Neuronal stem cell (in vitro differentiated cells): Measurements from ENCODE around the gene HBQ1.
"Not testable (repeated sequence)": the region's sequence is repeated elsewhere in the genome, so short reads cannot be mapped to it uniquely, and the experiment has no call there.

Experiments
- DNase-seq: peaks from one replicate; pipeline ENCODE4 v3.0.0-alpha.2; 2013; ENCODE audit warnings: low spot score
- H2AFZ ChIP-seq: one replicate; pipeline ENCODE4 v1.6.1; 2013; ENCODE audit warnings: mild to moderate bottlenecking, low read length, inconsistent platforms
- H2AK5ac ChIP-seq: 2 replicates; pipeline ENCODE4 v1.6.1; 2013; ENCODE audit warnings: low read depth, mild to moderate bottlenecking, inconsistent platforms, low read length, moderate library complexity, mixed read lengths
- H2BK120ac ChIP-seq: 2 replicates; pipeline ENCODE4 v1.6.1; 2013; ENCODE audit warnings: low read depth, mild to moderate bottlenecking, inconsistent platforms, low read length, moderate library complexity, mixed read lengths
- H2BK12ac ChIP-seq: one replicate; pipeline ENCODE4 v1.6.1; 2013; ENCODE audit warnings: low read length, inconsistent platforms
- H2BK15ac ChIP-seq: 2 replicates; pipeline ENCODE4 v1.6.1; 2013; ENCODE audit warnings: mild to moderate bottlenecking, low read length, inconsistent platforms, mixed read lengths
- H2BK5ac ChIP-seq: one replicate; pipeline ENCODE4 v1.6.1; 2013; ENCODE audit warnings: inconsistent platforms, mild to moderate bottlenecking, low read length, moderate library complexity
- H3K14ac ChIP-seq: one replicate; pipeline ENCODE4 v1.6.1; 2013; ENCODE audit warnings: low read length, inconsistent platforms
- H3K18ac ChIP-seq: 2 replicates; pipeline ENCODE4 v1.6.1; 2013; ENCODE audit warnings: low read length, inconsistent platforms
- H3K23ac ChIP-seq: 2 replicates; pipeline ENCODE4 v1.6.1; 2013; ENCODE audit warnings: low read depth, mild to moderate bottlenecking, mixed read lengths, low read length, inconsistent platforms; ENCODE audit not compliant: poor library complexity
- H3K27ac ChIP-seq: replicated peaks from 3 replicates; pipeline ENCODE4 v1.5.1; 2013; ENCODE audit warnings: low read length, inconsistent platforms
- H3K27me3 ChIP-seq, 3 experiments: 2 replicates each; pipeline ENCODE4 v1.6.1; 2013; ENCODE audit warnings: low read length in 3 of 3, mild to moderate bottlenecking in 2 of 3, inconsistent platforms in 1 of 3, low read depth in 1 of 3, mixed read lengths in 1 of 3, moderate library complexity in 1 of 3; ENCODE audit not compliant: control insufficient read depth in 3 of 3, insufficient read depth in 3 of 3
- H3K36me3 ChIP-seq, 2 donors: replicated peaks in 1 of 2; 2 replicates each; pipeline ENCODE4 v1.6.1; 2013; ENCODE audit warnings: low read length in 2 of 2; ENCODE audit not compliant: control insufficient read depth in 2 of 2, insufficient read depth in 2 of 2
- H3K4ac ChIP-seq: 2 replicates; pipeline ENCODE4 v1.6.1; 2013; ENCODE audit warnings: inconsistent platforms, mild to moderate bottlenecking, low read length, moderate library complexity
- H3K4me1 ChIP-seq, 2 donors: 1 replicate in 1 of 2; 2 replicates in 1 of 2; pipeline ENCODE4 v1.6.1; 2013; ENCODE audit warnings: low read length in 2 of 2, low read depth in 1 of 2; ENCODE audit not compliant: control insufficient read depth in 2 of 2, insufficient read depth in 1 of 2
- H3K4me2 ChIP-seq: one replicate; pipeline ENCODE4 v1.6.1; 2013; ENCODE audit warnings: mild to moderate bottlenecking, low read length, inconsistent platforms; ENCODE audit not compliant: insufficient read depth, poor library complexity, severe bottlenecking
- H3K4me3 ChIP-seq, 2 donors: 2 replicates each; pipeline ENCODE4 v1.5.1; 2013; ENCODE audit warnings: low read length in 2 of 2, mild to moderate bottlenecking in 2 of 2, inconsistent platforms in 1 of 2, moderate library complexity in 1 of 2
- H3K79me1 ChIP-seq: one replicate; pipeline ENCODE4 v1.6.1; 2013; ENCODE audit warnings: low read depth, mild to moderate bottlenecking, inconsistent platforms, low read length, moderate library complexity
- H3K9ac ChIP-seq: one replicate; pipeline ENCODE4 v1.6.1; 2013; ENCODE audit warnings: mild to moderate bottlenecking, low read depth, low read length, inconsistent platforms; ENCODE audit not compliant: poor library complexity
- H3K9me3 ChIP-seq, 2 donors: replicated peaks in 1 of 2; 2 replicates each; pipeline versions ENCODE3 to v1.6.1; 2013; ENCODE audit warnings: low read length in 2 of 2, mild to moderate bottlenecking in 2 of 2, inconsistent platforms in 1 of 2, low read depth in 1 of 2, mixed read lengths in 1 of 2, moderate library complexity in 1 of 2; ENCODE audit not compliant: control insufficient read depth in 2 of 2, insufficient read depth in 1 of 2
- H4K8ac ChIP-seq: one replicate; pipeline ENCODE4 v1.6.1; 2013; ENCODE audit warnings: low read depth, mild to moderate bottlenecking, inconsistent platforms, low read length, moderate library complexity
- H4K91ac ChIP-seq: one replicate; pipeline ENCODE4 v1.6.1; 2013; ENCODE audit warnings: low read length, low read depth, mild to moderate bottlenecking, inconsistent platforms; ENCODE audit not compliant: poor library complexity
- WGBS, 2 donors: extraction: QIAGEN DNeasy Blood & Tissue Kit; methylation state at CpG; one replicate each; pipeline ENCODE4 v1.1.7; 2013; ENCODE audit warnings: missing lambda C conversion rate in 2 of 2, mixed read lengths in 1 of 2; ENCODE audit not compliant: insufficient read length in 2 of 2, insufficient replicate concordance in 1 of 2; ENCODE audit errors: extremely low coverage in 2 of 2; 5-methylcytosine and 5-hydroxymethylcytosine counted together

The HBQ1 gene

DNA sequence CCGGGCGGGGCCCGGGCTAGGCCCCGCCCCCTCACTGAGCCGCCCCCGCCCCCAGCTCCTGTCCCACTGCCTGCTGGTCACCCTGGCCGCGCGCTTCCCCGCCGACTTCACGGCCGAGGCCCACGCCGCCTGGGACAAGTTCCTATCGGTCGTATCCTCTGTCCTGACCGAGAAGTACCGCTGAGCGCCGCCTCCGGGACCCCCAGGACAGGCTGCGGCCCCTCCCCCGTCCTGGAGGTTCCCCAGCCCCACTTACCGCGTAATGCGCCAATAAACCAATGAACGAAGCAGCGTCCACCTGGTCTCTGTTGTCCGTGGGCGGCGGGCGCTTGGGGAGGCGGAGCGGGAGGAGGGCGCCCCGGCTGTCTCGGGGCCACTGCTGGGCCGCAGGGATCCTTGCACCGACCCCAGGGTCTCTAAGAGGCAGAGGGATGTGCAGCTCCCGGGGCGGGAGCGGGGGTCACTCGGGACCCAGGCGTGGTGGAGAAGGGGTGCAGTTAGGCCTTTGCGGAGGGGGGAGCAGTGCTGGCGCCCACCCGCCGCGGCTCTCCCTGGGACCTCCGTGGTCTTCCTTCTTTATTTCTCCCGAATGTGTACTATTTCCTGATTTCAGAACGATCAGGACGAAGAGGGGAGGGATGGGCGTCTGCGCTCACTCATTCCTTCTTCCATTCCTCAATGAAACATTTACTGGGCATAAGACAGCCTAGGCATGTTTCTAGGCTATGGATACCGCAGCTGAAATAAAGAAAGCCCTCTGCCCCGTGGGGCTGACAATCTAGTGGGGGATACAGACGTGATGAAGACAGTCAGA lies 25.8 kb upstream of the HBQ1 start:
- DNase-seq: peak; percentile 59
- Histone ChIP-seq H4K91ac (no peak overlapping the region), H3K4me2 (peak overlapping the region; percentile 100), H3K36me3 (no peaks in the 10 kb centered on the region), H3K23ac (no peak overlapping the region), H2BK5ac (no peak overlapping the region), H3K4ac (no peak overlapping the region), H2AK5ac (no peak overlapping the region), H3K14ac (peak overlapping the region; percentile 98), H4K8ac (no peak overlapping the region), H3K4me1 (peaks cover 4 to 7% of the 10 kb centered on the region in 2 donors), H3K27me3 (peaks cover 7 to 66% (median 31%) of the 10 kb centered on the region in 3 experiments), H2AFZ (peak overlapping the region; percentile 93), H3K4me3 (peak overlapping the region; percentile 37 to 77), H3K9ac (peak overlapping the region; percentile 70), H2BK15ac (no peak overlapping the region), H2BK120ac (no peak overlapping the region), H3K27ac (no peak overlapping the region), H3K9me3 (peaks cover 0 to 2% of the 10 kb centered on the region in 2 donors), H3K18ac (peak overlapping the region; percentile 92), H3K79me1 (no peaks in the 10 kb centered on the region), H2BK12ac (no peak overlapping the region)
- WGBS, 2 donors: no CpG with 5 or more reads among the region's 59 CpGs

DNA sequence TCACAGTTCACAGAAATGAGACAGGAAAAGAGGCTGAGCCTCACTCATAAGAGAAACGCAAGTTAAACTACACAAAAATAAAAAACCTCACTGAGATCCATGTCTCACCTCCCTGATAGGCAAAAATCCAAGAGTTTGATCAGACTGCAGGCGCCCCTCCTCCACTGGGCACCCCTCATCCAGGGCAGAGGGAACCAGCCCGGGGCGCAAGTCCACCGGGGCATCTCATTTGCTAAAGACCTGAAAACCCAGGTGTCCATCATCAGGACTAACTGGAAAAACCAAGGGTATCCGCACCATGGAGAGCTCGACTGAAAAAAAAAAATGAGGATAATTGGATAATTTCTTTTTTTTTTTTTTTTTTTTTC lies 25.2 kb upstream of the HBQ1 start:
- no peak overlapping the region for H3K18ac ChIP-seq
- H3K14ac ChIP-seq: no peak overlapping the region
- H3K27me3 ChIP-seq: peaks cover 7 to 69% (median 31%) of the 10 kb centered on the region in 3 experiments
- no peak overlapping the region for H4K8ac ChIP-seq
- H3K9me3 ChIP-seq: peaks cover 0 to 2% of the 10 kb centered on the region in 2 donors
- WGBS, 2 donors: no CpG with 5 or more reads among the region's 7 CpGs
- peak overlapping the region; percentile 100 for H3K4me2 ChIP-seq
- H2BK120ac ChIP-seq: no peak overlapping the region
- H2BK12ac ChIP-seq: no peak overlapping the region
- no peak overlapping the region for H3K4me3 ChIP-seq
- no peaks in the 10 kb centered on the region for H3K79me1 ChIP-seq
- no peak overlapping the region for H4K91ac ChIP-seq
- no peaks in the 10 kb centered on the region for H3K36me3 ChIP-seq
- H2AFZ ChIP-seq: peak overlapping the region; percentile 93
- H2AK5ac ChIP-seq: no peak overlapping the region
- H3K23ac ChIP-seq: no peak overlapping the region
- DNase-seq: no peak
- H2BK15ac ChIP-seq: no peak overlapping the region
- H3K9ac ChIP-seq: no peak overlapping the region
- H2BK5ac ChIP-seq: no peak overlapping the region
- H3K4me1 ChIP-seq: peaks cover 4 to 7% of the 10 kb centered on the region in 2 donors
- H3K4ac ChIP-seq: no peak overlapping the region
- H3K27ac ChIP-seq: no peak overlapping the region

DNA sequence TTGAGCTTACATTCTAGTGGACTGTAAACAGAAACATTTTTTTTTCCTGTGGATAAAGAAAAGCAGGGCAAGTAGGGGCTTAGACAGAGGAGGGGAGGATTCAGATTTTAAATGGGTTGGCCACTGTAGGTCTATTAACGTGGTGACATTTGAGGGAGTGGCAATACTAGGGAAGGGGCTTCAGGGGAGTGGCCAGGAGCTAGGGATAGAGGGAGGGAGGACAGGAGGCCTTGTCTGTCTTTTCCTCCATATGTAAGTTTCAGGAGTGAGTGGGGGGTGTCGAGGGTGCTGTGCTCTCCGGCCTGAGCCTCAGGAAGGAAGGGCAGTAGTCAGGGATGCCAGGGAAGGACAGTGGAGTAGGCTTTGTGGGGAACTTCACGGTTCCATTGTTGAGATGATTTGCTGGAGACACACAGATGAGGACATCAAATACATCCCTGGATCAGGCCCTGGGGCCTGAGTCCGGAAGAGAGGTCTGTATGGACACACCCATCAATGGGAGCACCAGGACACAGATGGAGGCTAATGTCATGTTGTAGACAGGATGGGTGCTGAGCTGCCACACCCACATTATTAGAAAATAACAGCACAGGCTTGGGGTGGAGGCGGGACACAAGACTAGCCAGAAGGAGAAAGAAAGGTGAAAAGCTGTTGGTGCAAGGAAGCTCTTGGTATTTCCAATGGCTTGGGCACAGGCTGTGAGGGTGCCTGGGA lies 21.0 kb upstream of the HBQ1 start:
- peaks cover 0 to 2% of the 10 kb centered on the region in 2 donors for H3K9me3 ChIP-seq
- no peaks in the 10 kb centered on the region for H3K79me1 ChIP-seq
- no peaks in the 10 kb centered on the region for H3K36me3 ChIP-seq
- peaks cover 7 to 67% (median 38%) of the 10 kb centered on the region in 3 experiments for H3K27me3 ChIP-seq
- no peak overlapping the region for H3K4me2 ChIP-seq
- no peak for DNase-seq
- H3K4me1 ChIP-seq: peaks cover 4 to 6% of the 10 kb centered on the region in 2 donors
- H3K9ac ChIP-seq: no peak overlapping the region
- no peak overlapping the region for H2BK5ac ChIP-seq
- no peak overlapping the region for H2AK5ac ChIP-seq
- no peak overlapping the region for H3K23ac ChIP-seq
- no peak overlapping the region for H3K4ac ChIP-seq
- H2BK12ac ChIP-seq: no peak overlapping the region
- H3K14ac ChIP-seq: no peak overlapping the region
- no CpG with 5 or more reads among the region's 6 CpGs for WGBS, 2 donors
- H2BK15ac ChIP-seq: no peak overlapping the region
- H3K4me3 ChIP-seq: no peak overlapping the region
- no peak overlapping the region for H2AFZ ChIP-seq
- H4K8ac ChIP-seq: no peak overlapping the region
- H3K27ac ChIP-seq: no peak overlapping the region
- no peak overlapping the region for H4K91ac ChIP-seq
- no peak overlapping the region for H2BK120ac ChIP-seq
- no peak overlapping the region for H3K18ac ChIP-seq

DNA sequence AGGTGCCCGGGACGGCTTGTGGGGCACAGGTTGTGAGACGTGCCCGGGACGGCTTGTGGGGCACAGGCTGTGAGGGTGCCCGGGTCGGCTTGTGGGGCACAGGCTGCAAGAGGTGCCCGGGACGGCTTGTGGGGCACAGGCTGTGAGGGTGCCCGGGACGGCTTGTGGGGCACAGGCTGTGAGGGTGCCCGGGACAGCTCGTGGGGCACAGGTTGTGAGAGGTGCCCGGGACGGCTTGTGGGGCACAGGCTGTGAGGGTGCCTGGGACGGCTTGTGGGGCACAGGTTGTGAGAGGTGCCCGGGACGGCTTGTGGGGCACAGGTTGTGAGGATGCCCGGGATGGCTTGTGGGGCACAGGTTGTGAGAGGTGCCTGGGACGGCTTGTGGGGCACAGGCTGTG lies 20.0 kb upstream of the HBQ1 start:
- not testable (repeated sequence) for H3K4ac ChIP-seq, H3K9ac ChIP-seq, DNase-seq, H4K8ac ChIP-seq, H2BK5ac ChIP-seq, H3K14ac ChIP-seq, H3K27ac ChIP-seq, H3K4me2 ChIP-seq, H2BK12ac ChIP-seq, H3K23ac ChIP-seq, H3K9me3 ChIP-seq, H3K4me1 ChIP-seq, H2BK15ac ChIP-seq, H2AFZ ChIP-seq, H2BK120ac ChIP-seq, H3K4me3 ChIP-seq, H4K91ac ChIP-seq, H2AK5ac ChIP-seq, H3K18ac ChIP-seq, H3K36me3 ChIP-seq, H3K79me1 ChIP-seq
- WGBS, 2 donors: no CpG with 5 or more reads among the region's 20 CpGs
- peaks cover 3 to 61% (median 33%) of the 10 kb centered on the region in 3 experiments for H3K27me3 ChIP-seq
